OCI-LY3 (cell line): ENCODE measurements around the gene USP4.

Source experiments
- H2AFZ ChIP-seq: fragments of 200-600, 300-600 bp; shearing (Covaris generic); 2 replicates; pipeline ENCODE4 v1.6.0; 2014; ENCODE audit warnings: antibody characterized with exemption, low read depth, low read length
- H3K27ac ChIP-seq: fragments of 200-600, 300-600 bp; sonication (generic); 2 replicates; pipeline ENCODE4 v1.5.1; 2014; ENCODE audit warnings: mild to moderate bottlenecking, low read length, moderate library complexity, mixed read lengths
- H3K27me3 ChIP-seq: fragments of 200-600, 300-600 bp; sonication (generic); 2 replicates; pipeline ENCODE4 v1.6.1; 2014; ENCODE audit warnings: low read depth, low read length, mixed read lengths
- H3K36me3 ChIP-seq: fragments of 200-600, 300-600 bp; sonication (generic); replicated peaks from 2 replicates; pipeline ENCODE3; 2014; ENCODE audit warnings: low read depth, low read length, mixed read lengths
- H3K4me1 ChIP-seq: fragments of 300-600, 200-600 bp; sonication (generic); 2 replicates; pipeline ENCODE4 v1.6.1; 2014; ENCODE audit warnings: low read length, mixed read lengths
- H3K4me2 ChIP-seq: fragments of 200-600, 300-600 bp; sonication (generic); 2 replicates; pipeline ENCODE4 v1.6.1; 2014; ENCODE audit warnings: low read length, mixed read lengths
- H3K4me3 ChIP-seq: fragments of 300-600, 200-600 bp; sonication (generic); 2 replicates; pipeline ENCODE4 v1.5.1; 2014; ENCODE audit warnings: antibody characterized with exemption, mild to moderate bottlenecking, low read length, moderate library complexity
- H3K79me2 ChIP-seq: fragments of 300-600, 200-600 bp; shearing (Covaris generic); 2 replicates; pipeline ENCODE4 v1.6.1; 2014; ENCODE audit warnings: mild to moderate bottlenecking, low read length, mixed read lengths
- H3K9ac ChIP-seq: fragments of 300-600, 200-600 bp; shearing (Covaris generic); 2 replicates; pipeline ENCODE4 v1.6.0; 2014; ENCODE audit warnings: mild to moderate bottlenecking, low read length, moderate library complexity
- H3K9me3 ChIP-seq: fragments of 200-600, 300-600 bp; shearing (Covaris generic); 2 replicates; pipeline ENCODE4 v1.6.1; 2014; ENCODE audit warnings: low read length, mixed read lengths; ENCODE audit not compliant: insufficient read depth
- H4K20me1 ChIP-seq: fragments of 200-600, 300-600 bp; sonication (generic); 2 replicates; pipeline ENCODE4 v1.6.1; 2016; ENCODE audit warnings: low read length, mixed read lengths; ENCODE audit not compliant: insufficient read depth
- CTCF ChIP-seq: fragments of 200-600, 300-600 bp; sonication (generic); IDR thresholded peaks from 2 replicates; pipeline ENCODE4 v1.5.1; 2014; ENCODE audit warnings: antibody characterized with exemption, low read length, low read depth
- EZH2phosphoT487 ChIP-seq: fragments of 200-600 bp; shearing (Covaris generic); IDR thresholded peaks from 2 replicates; pipeline ENCODE4 v1.6.1; 2018; ENCODE audit warnings: antibody characterized with exemption, mixed run types, low read depth

The USP4 gene

GRCh38 chr3:49311283-49311682 lies 28.6 kb downstream of the USP4 start:
- Histone ChIP-seq H3K36me3 (peaks cover 32% of the 10 kb centered on the region), H4K20me1 (no peaks in the 10 kb centered on the region), H3K27me3 (no peaks in the 10 kb centered on the region), H3K4me3 (no peak overlapping the region), H3K79me2 (no peaks in the 10 kb centered on the region), H3K4me2 (no peak overlapping the region), H3K9me3 (no peaks in the 10 kb centered on the region), H3K9ac (no peak overlapping the region), H2AFZ (no peak overlapping the region), H3K27ac (no peak overlapping the region), H3K4me1 (no peaks in the 10 kb centered on the region)
- TF ChIP-seq CTCF: no peak
- TF ChIP-seq EZH2phosphoT487: no peak

GRCh38 chr3:49310677-49311076 lies 29.2 kb downstream of the USP4 start:
- no peaks in the 10 kb centered on the region for H3K9me3 ChIP-seq
- no peaks in the 10 kb centered on the region for H4K20me1 ChIP-seq
- H2AFZ ChIP-seq: no peak overlapping the region
- TF ChIP-seq CTCF (no peak), EZH2phosphoT487 (no peak)
- no peak overlapping the region for H3K9ac ChIP-seq
- H3K4me2 ChIP-seq: no peak overlapping the region
- H3K27ac ChIP-seq: no peak overlapping the region
- H3K36me3 ChIP-seq: peaks cover 35% of the 10 kb centered on the region
- no peaks in the 10 kb centered on the region for H3K27me3 ChIP-seq
- no peaks in the 10 kb centered on the region for H3K79me2 ChIP-seq
- H3K4me3 ChIP-seq: no peak overlapping the region
- peaks cover 3% of the 10 kb centered on the region; the same call in 1 of the 2 replicates for H3K4me1 ChIP-seq

- H3K4me1 ChIP-seq: peaks cover 17% of the 10 kb centered on the region
- H2AFZ ChIP-seq: no peak overlapping the region
- peak overlapping the region; percentile 20; the same call in 1 of the 2 replicates for H3K27ac ChIP-seq
- no peaks in the 10 kb centered on the region for H3K79me2 ChIP-seq
- H3K9me3 ChIP-seq: no peaks in the 10 kb centered on the region
- TF ChIP-seq EZH2phosphoT487: no peak
- TF ChIP-seq CTCF: no peak
- H3K9ac ChIP-seq: no peak overlapping the region
- H3K4me3 ChIP-seq: no peak overlapping the region
- H4K20me1 ChIP-seq: no peaks in the 10 kb centered on the region
- peaks cover 39% of the 10 kb centered on the region for H3K36me3 ChIP-seq
- H3K4me2 ChIP-seq: no peak overlapping the region
- no peaks in the 10 kb centered on the region for H3K27me3 ChIP-seq
Measured at GRCh38 chr3:49305608-49306007, 34.2 kb downstream of the USP4 start.

- TF ChIP-seq CTCF (no peak), EZH2phosphoT487 (no peak)
- H3K4me2 ChIP-seq: no peak overlapping the region
- peaks cover 17% of the 10 kb centered on the region for H3K4me1 ChIP-seq
- no peak overlapping the region for H2AFZ ChIP-seq
- no peak overlapping the region for H3K9ac ChIP-seq
- no peaks in the 10 kb centered on the region for H3K9me3 ChIP-seq
- H3K27me3 ChIP-seq: no peaks in the 10 kb centered on the region
- no peaks in the 10 kb centered on the region for H3K79me2 ChIP-seq
- no peak overlapping the region for H3K27ac ChIP-seq
- peaks cover 46% of the 10 kb centered on the region for H3K36me3 ChIP-seq
- no peak overlapping the region for H3K4me3 ChIP-seq
- H4K20me1 ChIP-seq: no peaks in the 10 kb centered on the region
Measured at GRCh38 chr3:49302613-49303012, 37.2 kb downstream of the USP4 start.
